Regular cardiac myocyte (primary cell): Measurements from ENCODE around the gene LCA5. TPM values are rescaled to one million over a fixed set of nuclear protein-coding genes. Genes with fewer than 3 reads are reported as not detected.

Experiments used
- total RNA-seq: library from RNA; depleted of rRNA; stranded (reverse); fragments of >200 nt; gene quantifications from 2 replicates; pipeline ENCODE4 v1.2.3, GENCODE V29; 2014

Gene LCA5
- 4.4 and 7.9 TPM in 2 replicates for total RNA-seq

DNA sequence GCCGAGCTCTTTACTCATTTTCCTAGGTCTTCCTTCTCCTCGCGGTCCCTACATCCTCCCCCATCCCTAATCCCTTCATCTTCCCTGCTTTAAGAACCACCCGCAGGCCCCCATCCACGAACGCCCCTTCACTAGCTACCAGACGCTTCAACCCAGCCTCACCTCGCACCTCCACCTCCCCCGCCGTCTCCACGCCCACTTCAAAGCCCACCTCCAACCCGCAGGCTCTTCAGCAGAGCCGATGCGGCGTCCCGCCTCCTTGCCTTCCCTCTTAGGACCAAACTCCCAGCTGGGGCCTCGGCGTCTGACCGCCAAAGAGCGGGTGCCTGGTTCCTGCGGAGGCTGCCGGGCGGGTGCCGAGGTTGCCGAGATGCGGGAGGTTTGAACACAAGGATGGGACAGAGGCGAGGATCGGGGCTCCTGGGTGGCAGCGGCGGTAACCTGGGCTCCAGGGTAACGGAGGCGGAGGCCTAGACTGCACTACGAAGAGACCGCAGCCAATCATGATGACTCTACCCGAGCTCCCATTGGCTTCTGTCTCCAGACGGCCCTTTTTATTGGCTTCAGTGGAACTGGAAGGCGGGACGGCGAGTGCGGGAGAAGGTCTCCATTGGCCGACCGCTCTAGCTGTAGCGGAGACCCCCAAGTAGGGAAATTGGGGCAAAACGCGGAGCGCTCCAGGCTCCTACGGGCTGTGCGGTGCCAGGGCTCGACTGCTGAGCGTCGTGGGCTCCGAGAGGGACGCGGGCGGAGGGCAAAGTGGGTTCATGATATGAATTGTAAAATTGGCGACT lies at the start of gene LCA5:
TSS of gene LCA5 (minus strand) at position 477 of the 794 bp plus-strand sequence. CDS start 18,536 bp downstream, outside the sequence.

Other genes with a start within 250 kb of the LCA5 start
- 2.1 and 3.7 TPM in 2 replicates for gene SH3BGRL2, start 93.9 kb upstream of the LCA5 start, total RNA-seq